Vagina (tissue), 2 donors: ENCODE measurements around the gene GDAP2.

Experiments used
- POLR2A ChIP-seq, 2 donors: fragments of 450-650 bp; IDR thresholded peaks; one replicate each; pipeline ENCODE4 v1.6.1; 2017; ENCODE audit warnings: antibody characterized with exemption in 2 of 2, mild to moderate bottlenecking in 2 of 2, moderate library complexity in 2 of 2
- TF ChIP-seq, protein P1 (sequence below), 3 experiments: fragments of 450-650 bp in 2 of 3; fragments of 200-600 bp in 1 of 3; sonication (generic) in 1 of 3; IDR thresholded peaks; one replicate each; pipeline ENCODE4 v1.5.1; 2017 to 2019; ENCODE audit warnings: antibody characterized with exemption in 3 of 3, mild to moderate bottlenecking in 2 of 3, moderate library complexity in 2 of 3

DNA sequence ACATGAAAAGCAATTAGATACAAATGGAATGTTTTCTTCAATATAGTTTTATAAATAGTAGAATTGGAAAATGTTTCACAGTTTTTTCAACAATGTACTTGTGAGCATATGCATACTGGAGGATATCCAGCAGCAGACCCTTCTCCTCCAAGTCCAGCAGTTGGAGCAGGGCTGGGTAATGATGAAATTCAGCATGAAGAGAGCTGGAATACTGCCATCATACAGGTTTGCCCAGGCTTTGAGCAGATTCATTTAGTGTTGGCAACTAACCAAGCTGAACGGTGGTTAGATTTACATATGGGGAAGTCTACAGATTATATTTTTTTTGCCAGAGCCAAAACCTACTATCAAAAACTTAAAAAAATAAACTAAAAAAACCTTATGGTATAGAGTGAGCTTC lies 38.5 kb upstream of the GDAP2 start:
- TF ChIP-seq, protein P1, sequence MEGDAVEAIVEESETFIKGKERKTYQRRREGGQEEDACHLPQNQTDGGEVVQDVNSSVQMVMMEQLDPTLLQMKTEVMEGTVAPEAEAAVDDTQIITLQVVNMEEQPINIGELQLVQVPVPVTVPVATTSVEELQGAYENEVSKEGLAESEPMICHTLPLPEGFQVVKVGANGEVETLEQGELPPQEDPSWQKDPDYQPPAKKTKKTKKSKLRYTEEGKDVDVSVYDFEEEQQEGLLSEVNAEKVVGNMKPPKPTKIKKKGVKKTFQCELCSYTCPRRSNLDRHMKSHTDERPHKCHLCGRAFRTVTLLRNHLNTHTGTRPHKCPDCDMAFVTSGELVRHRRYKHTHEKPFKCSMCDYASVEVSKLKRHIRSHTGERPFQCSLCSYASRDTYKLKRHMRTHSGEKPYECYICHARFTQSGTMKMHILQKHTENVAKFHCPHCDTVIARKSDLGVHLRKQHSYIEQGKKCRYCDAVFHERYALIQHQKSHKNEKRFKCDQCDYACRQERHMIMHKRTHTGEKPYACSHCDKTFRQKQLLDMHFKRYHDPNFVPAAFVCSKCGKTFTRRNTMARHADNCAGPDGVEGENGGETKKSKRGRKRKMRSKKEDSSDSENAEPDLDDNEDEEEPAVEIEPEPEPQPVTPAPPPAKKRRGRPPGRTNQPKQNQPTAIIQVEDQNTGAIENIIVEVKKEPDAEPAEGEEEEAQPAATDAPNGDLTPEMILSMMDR (IDR thresholded peaks at IDR 0.05), result no peak
- TF ChIP-seq POLR2A (IDR thresholded peaks at IDR 0.05), result no peak
